KBM-7 (cell line): Measurements from ENCODE around the gene ZNHIT2.
A peak's percentile ranks its signal among the peaks of the same experiment; 100 is the strongest.

Experiments used
- DNase-seq: peaks from one replicate; pipeline ENCODE4 v3.0.0-alpha.2; 2015
- in situ Hi-C: fragments of 300-500 bp; cut with MboI; formaldehyde crosslinking; loops from 2 replicates; pipeline ENCODE4 v1.14.3; 2020; ENCODE audit warnings: low sequenced_read_pairs, low pct_unique_long_range_greater_than_20kb, mixed read lengths

ZNHIT2 gene

DNA sequence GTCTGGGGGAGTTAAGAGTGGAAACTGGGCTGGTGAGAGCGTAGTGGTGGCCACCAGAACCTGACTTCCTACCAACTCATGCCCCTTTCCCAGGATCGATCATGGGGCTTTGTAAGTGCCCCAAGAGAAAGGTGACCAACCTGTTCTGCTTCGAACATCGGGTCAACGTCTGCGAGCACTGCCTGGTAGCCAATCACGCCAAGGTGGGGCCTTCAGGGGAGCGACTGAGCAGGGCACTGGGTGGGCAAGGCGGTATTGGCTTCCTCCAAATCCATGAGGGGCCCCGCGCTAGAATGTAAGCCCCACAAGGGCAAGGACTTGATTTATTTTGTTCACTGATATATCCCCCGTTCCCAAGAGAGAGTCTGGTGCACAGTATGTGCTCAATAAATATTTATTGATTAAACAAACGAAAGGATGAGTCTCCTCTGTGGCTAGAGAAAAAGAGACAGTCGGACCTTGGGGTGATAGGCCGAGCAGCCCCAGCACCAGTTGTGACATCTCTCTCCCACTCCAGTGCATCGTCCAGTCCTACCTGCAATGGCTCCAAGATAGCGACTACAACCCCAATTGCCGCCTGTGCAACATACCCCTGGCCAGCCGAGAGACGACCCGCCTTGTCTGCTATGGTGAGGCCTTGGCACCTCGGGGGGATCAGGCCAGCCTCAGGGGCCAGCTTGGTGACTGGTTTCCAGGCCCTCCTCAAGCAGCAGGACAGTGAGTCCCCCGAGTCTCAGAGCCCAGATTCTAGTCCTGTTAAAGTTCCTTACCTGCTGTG, 32.7 kb downstream of the ZNHIT2 start:
- no peak for DNase-seq
- in situ Hi-C loops: no loop called here

GRCh38 chr11:65083834-65084597, 33.5 kb downstream of the ZNHIT2 start, which contains the start of the genes CDCA5 and ZFPL1:
CDCA5 (minus strand) TSS chr11:65084040; CDS start chr11:65083978, 62 bp downstream.
ZFPL1 (plus strand) TSS chr11:65084222; CDS start chr11:65084699, 477 bp downstream.
- DNase-seq: peak; percentile 97
- in situ Hi-C loops: no loop called here

DNA sequence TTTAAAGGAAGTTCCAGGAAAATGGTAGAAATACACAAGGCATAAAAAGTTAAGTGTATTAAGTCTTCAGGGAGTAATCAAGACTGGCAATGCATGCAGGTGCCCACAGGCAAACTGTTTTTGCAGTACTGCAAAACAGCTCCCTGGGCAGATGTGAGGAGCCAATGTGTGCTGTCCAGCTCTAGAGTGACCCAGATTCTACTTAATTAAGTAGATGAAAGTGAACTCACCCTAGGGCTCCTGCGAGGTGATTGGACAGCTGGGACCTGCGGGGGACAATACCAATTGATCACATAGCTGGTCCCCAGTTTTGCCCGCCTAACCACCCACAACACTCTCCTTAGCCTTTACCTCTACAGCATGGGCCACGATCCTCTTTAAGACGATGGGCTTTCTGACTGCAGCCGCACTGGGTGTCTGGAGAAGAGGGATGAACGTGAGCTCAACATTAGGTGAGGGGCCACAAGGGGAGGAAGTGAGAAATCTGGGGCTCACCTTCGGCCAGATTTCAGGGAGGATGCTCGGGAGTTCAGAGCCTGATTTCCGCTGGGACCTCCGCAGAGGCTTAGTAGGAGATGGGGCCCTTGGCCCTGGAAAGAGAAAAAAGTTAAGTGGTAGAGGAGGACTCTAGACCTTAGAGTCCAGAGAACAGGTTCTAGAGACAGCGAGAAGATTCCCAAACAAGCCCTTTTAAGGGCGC, 34.2 kb downstream of the ZNHIT2 start:
- no peak for DNase-seq
- in situ Hi-C loops: no loop called here

GRCh38 chr11:65078786-65079342, 38.6 kb downstream of the ZNHIT2 start:
- in situ Hi-C loops: no loop called here
- no peak for DNase-seq

- DNase-seq: peak; percentile 74
- in situ Hi-C loops: no loop called here
Measured at GRCh38 chr11:65078151-65078550, 39.4 kb downstream of the ZNHIT2 start.

DNA sequence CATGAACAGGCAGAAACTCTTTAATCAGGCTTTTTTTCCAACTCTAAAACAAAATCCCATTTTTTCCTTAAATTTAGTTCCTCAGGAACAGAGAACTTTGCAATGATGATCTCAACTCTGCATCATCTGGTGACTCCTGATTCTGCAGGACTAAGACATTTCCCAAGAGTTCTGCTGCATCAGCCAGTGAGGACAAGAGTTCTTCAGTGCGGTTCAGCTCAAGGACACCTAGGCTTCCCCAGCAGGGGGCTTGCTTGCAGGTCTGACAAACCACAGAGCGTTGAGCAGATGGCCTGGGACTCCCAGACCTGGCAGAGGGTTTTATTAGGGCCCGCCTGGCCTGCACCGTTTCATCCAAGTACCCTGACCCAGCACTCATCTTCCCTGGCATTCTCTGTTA, 40.0 kb downstream of the ZNHIT2 start:
- DNase-seq: no peak
- in situ Hi-C loops: no loop called here

- DNase-seq: no peak
- in situ Hi-C loops: no loop called here
Measured at GRCh38 chr11:65072631-65072966, 44.9 kb downstream of the ZNHIT2 start.

DNA sequence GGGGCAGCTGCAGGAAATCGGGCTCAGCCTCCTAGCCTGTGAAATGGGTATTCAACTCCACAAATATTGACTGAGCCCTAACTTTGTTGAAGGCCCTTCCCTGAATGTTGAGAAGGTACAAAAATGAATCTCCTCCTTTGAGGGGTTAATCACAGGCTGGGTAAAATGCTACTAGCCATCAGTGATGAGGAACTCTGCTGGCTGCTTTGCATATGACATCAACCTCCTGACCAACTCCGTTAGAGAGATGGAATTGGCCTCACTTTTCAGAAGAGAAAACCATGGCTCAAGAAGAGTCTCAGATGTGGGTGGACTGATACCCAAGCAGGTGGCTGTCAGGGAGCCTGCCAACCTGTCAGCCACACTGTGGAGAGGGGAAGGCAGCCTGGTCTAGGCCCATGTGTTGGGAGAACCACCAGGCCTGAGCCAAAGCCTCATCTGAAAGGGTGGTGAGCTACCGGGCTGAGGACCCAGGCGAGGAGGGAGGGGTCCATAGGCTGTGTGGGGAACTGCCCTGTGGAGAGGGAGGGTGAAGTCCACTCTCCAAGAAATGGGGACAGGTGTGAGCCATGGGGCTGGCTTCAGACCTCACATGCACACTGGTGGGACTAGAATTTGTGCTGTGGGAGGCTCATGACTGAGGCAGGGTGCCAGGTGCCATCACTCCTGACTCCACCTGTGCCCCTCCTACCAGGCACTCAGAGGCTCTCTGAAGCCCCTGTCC, 45.4 kb downstream of the ZNHIT2 start:
- in situ Hi-C loops: no loop called here
- DNase-seq: no peak

DNA sequence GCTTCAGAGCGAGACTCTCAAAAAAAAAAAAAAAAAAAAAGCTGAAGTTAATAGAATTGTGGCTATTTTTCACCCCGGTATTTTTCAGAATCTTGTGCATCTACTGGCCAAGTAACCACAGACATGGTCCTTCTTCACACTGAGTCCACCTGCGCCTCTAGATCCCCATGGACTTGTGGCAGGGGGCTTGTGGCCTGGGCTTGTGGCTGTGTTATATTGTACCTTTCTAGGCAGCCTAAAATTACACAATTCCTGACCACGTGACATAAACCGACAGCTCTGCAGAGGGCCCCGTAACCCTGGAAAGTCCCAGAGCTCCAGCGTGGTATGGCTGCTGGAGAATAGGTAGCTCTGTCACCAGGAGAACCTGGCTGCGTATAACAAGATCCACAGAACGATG, 48.3 kb downstream of the ZNHIT2 start:
- no peak for DNase-seq
- in situ Hi-C loops: no loop called here

- in situ Hi-C loops: no loop called here
- no peak for DNase-seq
Measured at GRCh38 chr11:65067446-65067845, 50.1 kb downstream of the ZNHIT2 start.

DNA sequence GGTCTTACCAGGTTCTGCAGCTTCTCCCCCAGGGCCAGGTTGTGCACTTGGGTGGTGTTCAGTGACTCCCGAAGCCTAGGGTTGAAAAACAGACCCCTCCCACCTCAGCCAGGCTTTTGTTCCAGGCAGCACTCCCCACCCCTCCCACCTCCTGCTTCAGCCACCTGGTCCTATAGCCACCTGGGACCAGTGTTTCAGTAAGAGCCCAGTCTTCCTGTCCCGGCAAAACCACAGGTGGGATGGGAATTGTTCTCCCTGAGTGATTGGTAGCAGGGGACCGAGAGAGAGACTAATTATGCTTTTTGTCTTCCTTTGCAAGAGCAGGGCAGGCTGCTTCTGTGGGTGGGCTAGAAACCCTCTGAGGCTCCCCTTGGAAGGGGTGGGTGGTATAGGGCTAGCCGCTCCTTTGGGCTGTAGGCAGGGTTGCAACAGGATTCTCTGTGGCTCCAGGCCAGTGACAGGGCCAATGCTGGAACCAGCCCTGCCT, 50.7 kb downstream of the ZNHIT2 start:
- DNase-seq: no peak
- in situ Hi-C loops: no loop called here
